Stimulated activated CD4-positive, alpha-beta T cell treated with anti-CD3 and anti-CD28 coated beads, Interleukin-2, amount 100 ng/mL, for 4 hours (primary cell): Measurements from ENCODE around the gene TFAP2D.

Experiments used
- DNase-seq: peaks from one replicate; pipeline ENCODE4 v3.0.0-alpha.2; 2020; ENCODE audit warnings: low read depth

The TFAP2D gene

DNA sequence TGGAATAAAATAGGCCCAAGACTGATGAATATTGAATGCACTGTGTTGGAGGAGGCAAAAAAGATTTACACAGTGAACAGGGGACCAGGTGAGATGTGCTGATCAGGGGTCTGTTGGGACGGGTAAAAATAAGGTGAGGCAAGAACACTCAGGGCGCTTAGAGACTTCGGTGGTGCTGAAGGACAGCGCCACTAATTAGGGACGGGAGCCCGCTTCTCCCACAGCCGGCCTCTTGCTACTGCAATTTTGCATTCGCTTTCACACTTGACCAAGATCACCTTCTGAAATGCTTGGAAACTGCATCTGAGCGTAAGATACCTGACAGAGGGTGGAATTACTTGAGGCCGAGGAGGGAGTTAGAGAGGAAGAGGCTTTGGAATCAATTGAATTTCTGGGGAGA, 7.3 kb downstream of the TFAP2D start:
- no peak for DNase-seq

DNA sequence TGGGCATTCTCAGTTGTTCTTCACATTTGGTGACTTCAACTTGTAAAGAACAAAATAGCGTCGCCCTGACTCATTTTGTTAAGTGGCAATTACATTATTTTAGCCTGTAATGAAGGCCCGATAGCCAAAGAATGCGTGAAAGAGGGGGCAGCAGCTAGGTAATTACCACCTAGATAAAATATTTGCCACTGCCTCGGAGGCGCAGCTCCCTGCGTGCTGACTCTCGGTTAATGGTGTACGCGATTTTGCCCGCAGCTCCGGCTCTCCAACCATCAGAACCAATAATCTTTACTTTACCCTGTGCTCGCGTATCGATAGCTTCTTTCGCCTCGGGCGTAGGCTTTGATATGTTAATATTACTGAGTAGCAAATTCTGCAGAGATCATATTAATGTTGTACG, 8.7 kb downstream of the TFAP2D start:
- no peak for DNase-seq

DNA sequence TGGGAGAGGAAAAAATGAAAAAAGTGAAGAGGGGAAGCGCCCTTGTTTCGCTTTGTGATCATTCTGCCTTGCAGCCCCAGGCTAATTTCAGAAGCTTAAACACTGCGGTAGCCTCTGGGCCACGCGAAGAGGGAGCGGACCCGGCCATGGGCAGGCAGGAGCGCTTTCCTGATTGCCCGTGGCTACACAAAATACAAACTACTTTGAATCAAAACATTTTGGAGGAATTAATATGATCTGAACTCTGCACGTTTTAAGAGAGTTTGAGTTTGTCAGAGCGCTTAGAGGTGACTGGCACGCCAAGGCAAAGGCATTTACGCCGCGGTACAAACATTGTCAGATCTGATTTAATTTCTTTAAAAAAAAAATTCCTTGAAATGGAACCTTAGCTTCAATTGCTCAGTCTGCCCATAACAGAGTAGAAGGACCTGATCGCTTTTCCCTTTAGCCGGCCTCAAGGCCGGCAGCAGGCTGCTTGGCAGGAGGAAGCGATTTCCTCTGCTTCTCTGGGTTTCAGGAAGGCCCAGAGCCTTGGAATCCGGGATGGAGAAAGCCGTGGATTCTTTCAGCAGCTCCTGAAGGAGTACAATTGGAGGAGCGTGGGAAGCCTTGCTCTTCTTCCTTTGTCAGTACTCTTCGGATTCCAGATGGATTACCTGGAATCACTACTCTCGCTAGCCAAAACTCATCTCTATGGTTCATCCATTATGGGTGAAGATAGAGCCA, 9.7 kb downstream of the TFAP2D start:
- DNase-seq: no peak

DNA sequence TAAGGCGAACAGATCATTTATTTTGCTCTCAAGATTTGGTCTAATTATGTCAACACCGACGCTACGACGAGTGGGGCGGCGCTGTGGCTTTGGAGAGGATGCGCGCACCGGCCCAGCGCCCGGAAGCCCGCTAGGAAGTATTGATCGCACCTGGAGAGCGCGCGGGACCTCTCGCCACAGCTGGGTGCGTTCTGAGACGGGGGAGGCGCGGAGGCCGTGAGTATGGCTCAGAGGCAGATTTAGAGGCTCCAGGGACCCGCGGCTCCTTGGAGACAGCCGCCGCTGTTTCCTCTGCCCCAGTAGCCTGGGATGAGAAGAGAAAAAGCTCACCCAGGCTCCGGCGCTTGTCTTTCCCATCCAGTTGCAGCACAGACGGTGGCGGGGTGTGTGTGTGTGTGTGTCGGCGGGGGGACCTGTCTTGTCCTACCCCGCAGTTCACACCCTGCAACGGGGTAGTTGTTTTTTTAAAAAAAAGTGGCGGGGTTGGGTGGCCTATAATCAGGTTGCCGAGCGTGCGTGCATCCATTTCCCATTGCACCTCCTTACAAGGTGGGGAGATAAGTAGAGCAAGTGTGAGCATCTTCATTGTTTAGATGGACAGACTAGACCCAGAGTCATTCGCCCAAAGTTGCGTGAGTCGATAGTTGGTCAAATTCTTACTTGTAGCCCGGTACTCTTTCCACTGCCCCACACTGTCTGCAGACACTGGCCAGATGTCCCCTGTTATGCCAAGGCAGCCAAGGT, 11.2 kb downstream of the TFAP2D start:
- no peak for DNase-seq

DNA sequence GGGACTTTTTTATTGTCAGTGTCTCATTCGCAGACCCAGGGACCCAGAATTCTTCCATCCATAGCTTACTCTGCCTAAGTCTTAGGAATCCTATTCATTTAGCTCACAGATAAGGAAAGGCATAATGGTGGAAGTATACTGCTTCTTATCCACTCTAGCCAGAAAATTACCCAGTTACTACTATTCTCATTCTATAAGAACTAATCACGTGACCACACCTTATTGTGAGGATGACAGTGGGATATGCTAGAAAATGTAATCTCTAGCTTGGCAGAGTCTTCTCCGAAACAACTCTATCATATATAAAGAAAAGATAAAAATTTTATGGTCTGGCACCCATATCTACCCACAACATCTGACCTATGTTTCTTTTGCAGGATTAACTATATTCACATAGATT, 21.2 kb downstream of the TFAP2D start:
- no peak for DNase-seq

DNA sequence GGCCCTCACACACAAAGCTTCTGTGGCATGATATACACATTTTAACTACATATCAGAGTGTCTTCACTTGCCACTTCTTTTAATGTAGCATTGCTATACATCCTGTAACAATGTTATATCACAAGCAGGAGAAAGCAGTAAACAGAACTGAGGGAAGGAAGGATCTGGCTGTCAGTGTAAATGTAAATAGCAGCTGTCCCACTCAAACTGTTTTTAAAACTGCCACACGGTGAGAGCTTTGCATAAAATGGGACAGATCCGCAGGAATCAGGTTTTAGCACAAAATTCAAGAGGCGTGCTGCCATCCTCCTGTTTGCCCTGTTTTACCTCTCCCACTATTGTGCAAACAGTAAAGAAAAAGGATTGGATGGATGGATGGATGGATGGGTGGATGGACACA, 28.8 kb downstream of the TFAP2D start:
- DNase-seq: no peak

DNA sequence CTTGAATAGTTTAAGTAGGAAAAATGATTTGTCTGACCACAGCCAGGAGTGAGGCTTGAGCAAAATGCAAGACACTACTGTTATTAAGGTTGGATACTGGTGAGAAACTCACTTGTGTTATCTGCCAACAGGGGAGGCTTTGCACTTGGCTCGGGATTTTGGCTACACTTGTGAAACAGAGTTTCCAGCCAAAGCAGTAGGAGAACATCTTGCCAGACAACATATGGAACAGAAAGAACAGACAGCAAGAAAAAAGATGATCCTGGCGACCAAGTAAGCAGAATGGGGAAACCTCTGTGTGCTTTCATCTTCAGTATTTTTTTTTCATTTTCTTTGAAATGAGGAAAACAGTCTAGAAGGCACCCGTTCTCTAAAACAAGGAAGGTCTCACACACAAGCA, 31.6 kb downstream of the TFAP2D start:
- no peak for DNase-seq

DNA sequence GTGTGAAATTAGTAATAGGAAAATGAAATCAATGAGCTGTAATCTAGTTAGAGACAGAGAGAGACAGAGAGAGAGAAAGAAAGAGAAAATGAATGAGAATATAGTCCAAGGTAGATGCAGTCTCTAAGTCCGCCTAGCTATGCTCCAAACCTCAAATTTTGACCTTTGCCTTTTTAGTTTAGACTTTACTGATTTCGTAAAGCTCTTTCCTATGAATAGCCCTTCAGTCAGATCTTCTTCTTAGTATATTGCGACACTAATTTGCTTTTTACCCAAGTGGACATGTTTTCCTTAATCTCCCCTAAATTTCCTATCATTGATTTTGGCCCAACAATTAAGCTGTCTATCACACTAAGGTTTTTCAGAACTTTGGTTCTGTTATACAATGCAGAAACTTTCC, 49.5 kb downstream of the TFAP2D start:
- no peak for DNase-seq

DNA sequence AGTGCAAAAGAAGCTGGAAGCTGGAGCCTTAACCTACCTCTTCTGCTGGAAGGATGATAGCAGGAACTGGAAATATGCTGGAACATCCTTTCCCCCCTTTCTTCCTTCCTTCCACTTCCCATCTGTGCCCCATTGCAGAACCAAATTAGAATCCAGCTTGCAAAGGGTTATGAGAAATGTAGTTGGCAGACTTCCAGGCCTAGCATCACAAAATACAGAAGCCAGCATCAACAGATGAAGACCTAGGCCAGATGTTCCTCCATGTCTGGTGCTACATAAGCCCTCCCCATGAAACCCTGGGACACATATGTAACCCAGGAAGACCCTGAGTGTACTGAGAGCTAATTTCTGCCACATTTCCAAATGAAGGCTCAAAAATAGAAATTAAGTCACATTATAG, 65.4 kb downstream of the TFAP2D start:
- DNase-seq: no peak

DNA sequence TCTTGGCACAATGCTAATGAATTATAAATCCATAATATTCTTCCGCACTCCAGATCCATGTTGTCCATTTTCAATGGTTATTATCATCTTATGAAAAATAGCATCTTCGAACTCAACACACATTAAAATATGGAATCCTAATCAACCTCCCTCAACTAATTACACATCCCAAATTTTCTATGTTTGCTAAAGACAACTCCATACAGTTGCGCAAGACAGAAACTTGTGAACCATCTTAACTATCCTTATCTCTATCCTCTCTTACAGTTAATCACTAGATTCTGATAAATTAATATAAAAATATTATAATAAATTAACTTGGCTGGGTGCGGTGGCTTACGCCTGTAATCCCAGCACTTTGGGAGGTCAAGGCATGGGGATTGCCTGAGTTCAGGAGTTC, 67.1 kb downstream of the TFAP2D start:
- DNase-seq: no peak

DNA sequence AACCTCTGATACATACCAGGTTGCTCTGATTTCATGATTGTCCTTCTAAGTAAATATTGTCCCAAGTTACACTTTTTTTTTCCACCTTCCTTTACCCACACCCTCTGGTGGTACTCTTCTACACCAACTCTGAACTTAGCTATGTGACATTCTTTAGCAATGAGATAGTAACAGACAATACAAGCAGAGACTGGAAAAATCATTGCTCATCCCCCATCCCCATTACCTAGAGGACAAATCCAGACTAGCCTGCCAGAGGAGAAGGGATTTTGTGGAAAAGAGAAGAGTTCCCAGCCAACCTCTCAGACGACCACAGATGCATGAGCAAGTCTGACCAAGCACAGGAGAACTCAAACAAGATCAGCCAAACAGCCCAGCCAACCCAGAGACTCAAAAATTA, 72.6 kb downstream of the TFAP2D start:
- no peak for DNase-seq

DNA sequence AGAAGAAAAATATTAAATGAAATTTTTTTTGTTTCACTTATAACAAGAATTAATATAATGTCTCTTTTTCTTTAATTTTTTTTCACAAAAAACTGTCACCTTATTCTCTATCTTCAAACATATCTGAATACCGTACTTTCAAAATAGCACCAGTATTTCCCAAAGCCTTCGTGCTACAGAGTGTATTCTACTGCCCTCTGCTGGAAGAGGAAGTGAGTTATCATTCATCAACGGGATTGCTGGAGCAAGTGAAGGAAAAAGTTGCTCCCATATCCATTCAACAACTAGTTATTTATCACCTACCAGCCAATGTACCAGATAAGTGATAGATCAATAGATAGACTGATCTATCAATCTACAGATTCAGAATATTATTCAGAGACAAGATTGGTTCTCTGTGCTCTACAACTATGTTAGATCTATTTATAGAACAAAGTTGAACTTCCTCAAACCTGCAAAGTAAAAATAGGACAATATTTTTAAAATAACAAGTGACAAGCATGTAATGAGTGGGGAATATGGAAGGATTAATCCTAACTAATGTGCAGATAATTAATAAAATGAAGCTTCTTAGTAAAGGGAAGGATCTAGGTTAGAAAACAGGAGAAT, 78.7 kb downstream of the TFAP2D start:
- no peak for DNase-seq

DNA sequence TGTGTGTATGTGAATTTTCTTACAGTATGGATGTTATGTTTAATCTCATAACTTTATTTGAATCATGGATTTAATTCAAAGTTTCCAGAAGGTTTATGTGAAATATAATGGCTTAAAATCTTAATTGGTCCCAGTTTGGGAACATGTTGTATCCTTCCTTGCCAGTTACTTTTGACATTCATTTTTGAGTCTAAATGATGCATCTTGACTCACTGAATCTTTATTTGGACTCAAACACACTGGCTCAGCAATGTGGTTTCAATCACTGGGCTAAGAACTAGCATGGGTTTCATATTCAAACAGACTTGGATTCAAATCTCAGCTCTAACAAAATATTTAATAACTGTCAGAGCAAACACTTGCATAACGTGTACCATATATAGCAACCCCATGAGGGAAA, 79.4 kb downstream of the TFAP2D start:
- DNase-seq: no peak

DNA sequence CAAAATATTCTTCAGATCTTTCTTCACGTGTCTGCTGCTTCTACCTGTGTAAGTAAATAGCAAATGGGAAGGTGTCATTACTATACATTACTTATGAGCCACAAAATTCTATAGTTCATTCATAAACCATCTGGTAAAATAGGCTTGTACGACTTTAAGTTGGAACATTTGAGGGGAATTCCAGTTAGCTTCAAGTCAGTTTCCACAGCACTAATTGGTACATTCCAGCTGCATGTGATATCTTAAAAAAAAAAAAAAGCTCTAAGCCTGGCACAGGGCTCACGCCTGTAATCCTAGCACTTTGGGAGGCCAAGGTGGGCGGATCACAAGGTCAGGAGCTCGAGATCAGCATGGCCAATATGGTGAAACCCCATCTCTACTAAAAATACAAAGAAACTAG, 82.2 kb downstream of the TFAP2D start:
- DNase-seq: no peak

DNA sequence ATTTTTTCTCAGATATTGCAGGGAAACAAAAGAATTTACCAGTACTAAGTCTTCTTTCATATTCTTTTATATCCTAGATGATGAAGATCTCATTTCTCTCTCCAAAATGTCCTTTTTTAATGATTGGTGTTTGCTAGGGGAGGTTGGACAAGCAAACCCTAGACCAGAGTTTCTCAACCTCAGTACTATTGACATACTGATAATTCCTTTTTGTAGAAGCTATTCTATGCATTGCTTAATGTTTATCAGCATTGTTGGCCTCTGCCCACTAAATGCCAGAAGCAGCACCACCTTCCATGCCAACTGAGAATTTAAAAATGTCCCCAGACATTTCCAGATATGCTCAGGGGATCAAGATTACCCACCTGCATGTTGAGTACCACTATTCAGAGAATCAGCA, 91.0 kb downstream of the TFAP2D start:
- DNase-seq: no peak

DNA sequence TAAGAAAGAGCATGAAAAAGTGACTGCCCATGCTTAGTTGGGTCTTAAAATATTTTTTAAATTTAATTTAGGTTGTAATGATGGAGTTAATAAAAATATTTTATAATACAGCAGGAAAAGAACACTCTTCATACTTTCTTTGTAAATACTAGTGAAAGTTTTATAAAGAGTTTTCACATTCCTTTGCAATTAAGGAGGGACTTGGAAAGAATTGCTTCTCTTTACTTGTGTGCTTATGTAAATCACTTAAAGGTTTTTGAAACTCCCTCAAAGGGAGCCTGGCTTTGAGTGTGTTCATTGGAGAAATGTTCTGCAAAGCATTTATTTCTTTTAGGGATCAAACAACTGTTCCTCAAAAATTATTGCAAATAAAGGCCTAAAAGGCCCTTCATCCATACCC, 93.7 kb downstream of the TFAP2D start:
- no peak for DNase-seq

DNA sequence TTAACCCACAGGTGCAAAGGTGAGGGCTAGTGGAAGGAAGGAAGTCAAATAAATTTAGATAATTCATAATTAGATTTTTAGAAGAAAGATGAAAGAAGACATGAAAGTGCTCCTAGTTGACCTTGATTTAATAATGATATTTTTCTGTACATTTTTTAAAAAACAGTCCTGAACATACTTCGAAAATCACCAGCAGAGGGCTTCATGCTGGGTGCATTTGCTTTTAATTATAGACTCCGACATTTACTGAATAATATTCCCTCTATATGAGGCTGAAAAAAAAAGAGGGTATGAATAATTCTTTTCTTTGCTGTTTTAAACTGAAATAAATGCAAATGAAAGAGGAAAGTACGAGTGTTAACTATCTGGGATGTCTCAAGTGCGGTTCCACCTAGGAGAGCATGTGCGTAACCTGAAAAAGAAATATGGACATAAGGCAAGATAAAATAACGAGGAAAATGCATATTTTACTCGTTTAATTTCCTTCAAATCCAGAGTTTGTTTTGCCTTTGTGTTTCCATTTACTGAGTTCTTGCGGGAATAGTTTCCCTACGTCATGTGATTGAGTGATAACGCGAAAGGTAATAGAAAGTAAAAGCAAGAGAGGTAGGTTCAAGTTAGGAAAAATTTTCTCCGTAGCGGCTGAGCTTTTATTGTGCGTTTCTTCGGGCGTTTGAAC, 102.2 kb downstream of the TFAP2D start:
- DNase-seq: no peak

DNA sequence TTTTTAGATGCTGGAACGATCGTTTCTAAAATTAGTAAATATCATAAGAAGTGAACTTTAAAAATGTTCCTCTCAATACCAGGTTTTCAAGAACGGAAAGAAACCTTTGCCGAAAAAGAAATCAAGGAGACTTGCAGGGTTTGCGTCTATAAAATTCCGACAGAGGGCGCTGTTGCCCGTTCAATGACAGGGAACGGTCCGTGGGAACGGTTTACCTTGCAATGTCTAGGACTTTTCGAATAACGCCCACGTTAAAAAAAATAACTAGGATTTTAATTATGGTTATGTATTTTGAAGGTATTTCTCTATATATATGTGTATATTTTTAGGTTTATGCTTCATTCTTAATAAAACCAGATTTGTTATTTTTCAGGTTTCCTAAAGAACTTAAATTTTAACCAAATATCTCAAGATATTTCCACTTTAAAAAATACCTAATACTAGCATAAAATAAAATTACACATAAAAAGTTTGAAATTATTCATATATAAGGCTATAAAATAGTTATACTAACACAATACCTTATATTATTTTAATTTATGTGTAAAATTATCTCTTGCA, 102.9 kb downstream of the TFAP2D start:
- DNase-seq: peak; percentile 21

DNA sequence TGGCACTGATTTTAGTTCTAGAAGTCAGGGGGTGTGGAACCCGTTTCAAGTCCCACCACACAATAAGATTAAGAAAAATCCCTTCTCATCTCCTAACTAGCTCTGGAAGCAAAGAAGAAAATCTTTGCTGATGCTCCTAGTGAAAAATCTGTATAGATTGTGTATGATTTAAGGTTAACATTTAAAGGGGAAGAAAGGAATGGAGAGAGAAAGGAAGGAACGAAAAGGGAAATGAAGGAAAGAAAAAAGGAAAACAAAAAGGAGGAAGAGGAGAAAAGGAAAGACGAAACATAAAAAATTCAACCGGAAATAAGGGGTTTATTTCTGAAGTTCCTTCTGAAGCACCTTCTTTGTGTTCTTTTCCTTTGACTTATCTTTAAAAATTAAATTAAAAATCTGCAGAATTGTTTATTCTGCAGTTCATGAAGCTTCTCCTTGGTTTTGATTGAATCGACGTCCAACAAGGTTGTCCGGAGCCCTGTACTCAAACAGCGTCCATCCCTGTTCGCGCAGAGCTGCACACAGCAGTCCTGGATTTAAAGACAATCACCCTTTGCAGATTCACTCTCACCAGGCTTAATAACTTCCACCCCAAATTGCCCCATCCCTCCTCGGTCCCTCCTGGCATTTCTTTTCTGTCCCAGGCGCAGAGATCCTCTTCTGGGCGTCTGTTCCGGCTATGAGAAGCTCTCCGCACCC, 103.8 kb downstream of the TFAP2D start:
- no peak for DNase-seq

DNA sequence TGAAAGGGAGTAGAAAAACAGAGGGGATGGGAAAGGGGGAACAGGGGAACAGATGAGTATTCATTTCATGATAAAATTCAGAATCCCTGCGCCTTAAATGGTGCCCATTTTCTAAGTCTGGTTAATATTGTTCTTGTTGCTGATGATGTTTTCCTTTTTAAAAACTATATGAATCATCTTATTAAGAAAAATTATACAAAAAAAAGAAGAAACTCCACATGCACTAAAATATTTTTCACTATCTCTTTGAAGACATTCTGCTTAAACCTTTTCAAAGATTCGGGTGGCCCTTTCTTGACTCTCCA, 104.3 kb downstream of the TFAP2D start:
- no peak for DNase-seq

DNA sequence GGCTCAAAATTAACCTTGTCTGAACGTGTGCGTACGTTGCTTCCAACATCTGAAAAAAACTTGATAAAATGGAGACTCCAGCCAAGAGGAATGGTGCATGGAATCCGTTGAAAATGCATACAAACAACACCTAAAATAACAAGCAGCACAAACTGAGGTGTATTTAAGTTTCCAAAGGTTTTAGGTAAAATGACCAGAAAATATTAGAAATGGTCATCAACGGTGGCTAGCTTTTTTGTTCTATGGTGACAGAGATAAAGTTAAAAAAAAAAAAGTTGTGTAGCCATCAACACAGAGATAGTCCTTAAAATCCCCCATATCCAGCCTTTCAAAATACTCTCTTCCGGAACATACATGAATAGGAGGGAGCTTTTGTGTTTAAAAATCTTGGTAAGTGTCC, 104.7 kb downstream of the TFAP2D start:
- no peak for DNase-seq

DNA sequence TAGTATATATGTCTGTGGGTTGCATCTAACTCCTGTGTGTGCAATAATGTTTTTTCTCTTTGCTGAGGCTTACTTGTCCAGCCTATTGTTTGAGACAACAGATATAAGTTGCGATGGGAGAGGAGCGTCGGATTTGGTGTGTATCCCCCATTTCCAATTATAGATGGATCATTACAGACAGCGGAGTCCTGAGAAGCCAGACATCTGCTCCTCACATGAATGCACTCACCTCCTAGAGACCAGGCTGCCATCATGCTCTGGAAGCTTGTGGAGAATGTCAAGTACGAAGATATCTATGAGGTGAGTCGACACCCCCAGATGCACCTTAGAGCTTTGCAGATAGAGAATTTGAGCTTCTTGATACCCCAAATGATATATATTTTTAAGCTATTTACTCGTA, 105.3 kb downstream of the TFAP2D start, which contains the start of gene TFAP2B:
Gene TFAP2B (plus strand): TSS at position 199 of the 400 bp plus-strand sequence. CDS start 21 bp downstream, at position 220.
- no peak for DNase-seq
